Erythroblast (primary cell): ENCODE data around the gene CSTB.

Experiments
- DNase-seq, 2 experiments: peaks; one replicate each; lab custom pipeline; 2025; lab: John Stamatoyannopoulos, UW
- GATA1 ChIP-seq: IDR thresholded peaks from 2 replicates; pipeline ENCODE4 v1.6.1; 2011; ENCODE audit warnings: low read depth, mild to moderate bottlenecking, control low read depth, low read length, moderate library complexity
- POLR2A ChIP-seq: IDR thresholded peaks from 2 replicates; pipeline ENCODE4 v1.6.1; 2011; ENCODE audit warnings: mild to moderate bottlenecking, low read length

Gene CSTB

GRCh38 chr21:43774163-43774562 is 1.9 kb downstream of the CSTB start:
- no peak for DNase-seq
- TF ChIP-seq POLR2A (no peak), GATA1 (no peak)

GRCh38 chr21:43772425-43772821 is 3.7 kb downstream of the CSTB start:
- TF ChIP-seq GATA1 (no peak), POLR2A (no peak)
- DNase-seq, result no peak

- no peak for DNase-seq
- no peak for TF ChIP-seq GATA1
- TF ChIP-seq POLR2A, result no peak
Observed at GRCh38 chr21:43771698-43772424, 4.2 kb downstream of the CSTB start.

- TF ChIP-seq GATA1 (no peak), POLR2A (no peak)
- peak; percentile 22 to 28 for DNase-seq
Observed at GRCh38 chr21:43771199-43771675, 4.9 kb downstream of the CSTB start.

- TF ChIP-seq POLR2A (no peak), GATA1 (no peak)
- no peak for DNase-seq
Observed at GRCh38 chr21:43770066-43770655, 5.9 kb downstream of the CSTB start.

GRCh38 chr21:43769325-43769958 is 6.7 kb downstream of the CSTB start:
- no peak for TF ChIP-seq POLR2A
- no peak for TF ChIP-seq GATA1

GRCh38 chr21:43768868-43769167 is 7.3 kb downstream of the CSTB start:
- no peak for TF ChIP-seq POLR2A
- no peak for TF ChIP-seq GATA1
- no peak for DNase-seq

More at GRCh38 chr21:43769325-43769958, 6.7 kb downstream of the CSTB start:
- no peak for DNase-seq

GRCh38 chr21:43767984-43768867 is 7.9 kb downstream of the CSTB start:
- TF ChIP-seq POLR2A (no peak), GATA1 (no peak)
- DNase-seq, result peak; percentile 86 to 90

- no peak for DNase-seq
- no peak for TF ChIP-seq GATA1
Observed at GRCh38 chr21:43767498-43767983, 8.6 kb downstream of the CSTB start.

- TF ChIP-seq GATA1 (no peak), POLR2A (no peak)
- no peak for DNase-seq
Observed at GRCh38 chr21:43766734-43767497, 9.2 kb downstream of the CSTB start.

GRCh38 chr21:43764576-43765495 is 11.3 kb downstream of the CSTB start:
- no peak for DNase-seq
- TF ChIP-seq POLR2A (no peak), GATA1 (no peak)
